B cell (primary cell): Measurements from ENCODE around the gene LRRC36.

Experiments
- EZH2 ChIP-seq: IDR thresholded peaks from 2 replicates; pipeline ENCODE4 v1.6.1; 2012; ENCODE audit warnings: borderline replicate concordance, low read depth, mild to moderate bottlenecking, moderate library complexity, low read length; ENCODE audit not compliant: insufficient read depth, poor library complexity, severe bottlenecking
- TF ChIP-seq, protein P1 (sequence below): fragments of 200-600 bp; IDR thresholded peaks from one replicate; pipeline ENCODE4 v1.8.0; 2022; ENCODE audit warnings: antibody characterized with exemption, mild to moderate bottlenecking

DNA sequence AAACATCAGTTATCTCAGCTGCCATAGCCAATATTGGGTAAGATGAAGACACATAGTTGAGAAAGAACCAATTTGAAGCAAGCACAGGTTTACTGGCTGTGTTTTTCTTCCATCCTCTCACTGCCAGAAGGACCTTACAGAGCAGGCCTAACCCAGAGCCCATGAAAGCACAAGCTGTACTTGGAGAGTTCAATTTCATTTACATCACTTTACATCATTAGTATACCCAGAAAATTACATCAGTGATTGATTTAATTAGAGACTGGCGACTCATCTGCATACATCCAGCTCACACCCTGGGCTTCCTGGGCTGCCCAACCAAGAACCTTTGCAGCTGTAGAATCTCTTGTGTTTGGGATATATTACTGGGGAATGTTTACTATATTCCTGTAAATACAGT is 23.7 kb downstream of the LRRC36 start:
- TF ChIP-seq EZH2: no peak
- TF ChIP-seq, protein P1, sequence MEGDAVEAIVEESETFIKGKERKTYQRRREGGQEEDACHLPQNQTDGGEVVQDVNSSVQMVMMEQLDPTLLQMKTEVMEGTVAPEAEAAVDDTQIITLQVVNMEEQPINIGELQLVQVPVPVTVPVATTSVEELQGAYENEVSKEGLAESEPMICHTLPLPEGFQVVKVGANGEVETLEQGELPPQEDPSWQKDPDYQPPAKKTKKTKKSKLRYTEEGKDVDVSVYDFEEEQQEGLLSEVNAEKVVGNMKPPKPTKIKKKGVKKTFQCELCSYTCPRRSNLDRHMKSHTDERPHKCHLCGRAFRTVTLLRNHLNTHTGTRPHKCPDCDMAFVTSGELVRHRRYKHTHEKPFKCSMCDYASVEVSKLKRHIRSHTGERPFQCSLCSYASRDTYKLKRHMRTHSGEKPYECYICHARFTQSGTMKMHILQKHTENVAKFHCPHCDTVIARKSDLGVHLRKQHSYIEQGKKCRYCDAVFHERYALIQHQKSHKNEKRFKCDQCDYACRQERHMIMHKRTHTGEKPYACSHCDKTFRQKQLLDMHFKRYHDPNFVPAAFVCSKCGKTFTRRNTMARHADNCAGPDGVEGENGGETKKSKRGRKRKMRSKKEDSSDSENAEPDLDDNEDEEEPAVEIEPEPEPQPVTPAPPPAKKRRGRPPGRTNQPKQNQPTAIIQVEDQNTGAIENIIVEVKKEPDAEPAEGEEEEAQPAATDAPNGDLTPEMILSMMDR: no peak
